ENCODE results near the gene PRUNE2. TPM values are rescaled to one million over a fixed set of nuclear protein-coding genes. Genes with fewer than 3 reads are reported as not detected.

PRUNE2 gene
- total RNA-seq, 4 donors from 2014 or later: 67.6 to 105 (median 95.6) TPM

DNA sequence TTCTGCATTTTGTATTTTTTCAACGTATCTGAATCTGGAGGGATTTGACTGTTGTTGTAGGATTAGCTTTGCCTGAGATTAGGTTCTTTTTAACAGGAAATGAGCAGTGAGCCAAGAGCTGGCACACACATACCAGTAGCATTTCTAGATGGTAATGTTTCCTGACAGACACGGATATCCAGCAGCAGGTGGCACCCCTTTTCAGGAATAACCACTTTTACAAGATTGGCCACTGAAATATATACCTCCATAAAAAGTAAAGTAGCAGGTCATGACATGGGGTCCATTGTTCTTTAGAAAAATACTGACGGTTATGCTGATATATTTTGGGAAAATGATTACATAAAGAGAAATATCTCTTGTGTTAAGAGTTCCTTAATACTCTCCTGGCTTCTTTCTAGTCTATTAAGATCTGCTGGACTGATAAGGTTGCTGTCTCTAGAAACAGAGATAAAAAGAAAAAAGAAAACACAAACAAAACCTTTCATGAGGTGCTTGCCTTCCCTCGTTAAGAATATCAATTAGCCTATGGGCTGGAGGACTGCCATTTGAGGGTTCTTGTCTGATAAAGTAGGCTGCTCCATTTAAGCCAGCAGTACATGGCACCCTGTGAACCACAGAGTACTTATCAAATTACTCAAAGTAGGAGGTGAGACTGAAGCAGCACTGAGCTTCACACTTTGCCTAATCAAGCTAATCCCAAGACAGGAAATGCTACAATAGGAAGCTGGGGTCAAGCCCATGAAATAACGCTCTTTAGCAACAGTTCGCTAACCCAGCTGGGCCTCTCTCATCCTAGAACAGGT is 243.2 kb downstream of the PRUNE2 start:
- intact Hi-C loops (cut with DNase I; ENCODE audit: low total_unique reads): no loop called here
- Histone ChIP-seq H3K4me1 (peaks cover 0 to 8% (median 2%) of the 10 kb centered on the region in 4 donors), H3K9me3 (no peaks in the 10 kb centered on the region), H3K27ac (no peak overlapping the region), H3K27me3 (no peaks in the 10 kb centered on the region), H3K4me3 (no peak overlapping the region), H3K36me3 (no peaks in the 10 kb centered on the region)
- no peak for TF ChIP-seq POLR2A (IDR thresholded peaks at IDR 0.05)
- TF ChIP-seq, protein P1, sequence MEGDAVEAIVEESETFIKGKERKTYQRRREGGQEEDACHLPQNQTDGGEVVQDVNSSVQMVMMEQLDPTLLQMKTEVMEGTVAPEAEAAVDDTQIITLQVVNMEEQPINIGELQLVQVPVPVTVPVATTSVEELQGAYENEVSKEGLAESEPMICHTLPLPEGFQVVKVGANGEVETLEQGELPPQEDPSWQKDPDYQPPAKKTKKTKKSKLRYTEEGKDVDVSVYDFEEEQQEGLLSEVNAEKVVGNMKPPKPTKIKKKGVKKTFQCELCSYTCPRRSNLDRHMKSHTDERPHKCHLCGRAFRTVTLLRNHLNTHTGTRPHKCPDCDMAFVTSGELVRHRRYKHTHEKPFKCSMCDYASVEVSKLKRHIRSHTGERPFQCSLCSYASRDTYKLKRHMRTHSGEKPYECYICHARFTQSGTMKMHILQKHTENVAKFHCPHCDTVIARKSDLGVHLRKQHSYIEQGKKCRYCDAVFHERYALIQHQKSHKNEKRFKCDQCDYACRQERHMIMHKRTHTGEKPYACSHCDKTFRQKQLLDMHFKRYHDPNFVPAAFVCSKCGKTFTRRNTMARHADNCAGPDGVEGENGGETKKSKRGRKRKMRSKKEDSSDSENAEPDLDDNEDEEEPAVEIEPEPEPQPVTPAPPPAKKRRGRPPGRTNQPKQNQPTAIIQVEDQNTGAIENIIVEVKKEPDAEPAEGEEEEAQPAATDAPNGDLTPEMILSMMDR (IDR thresholded peaks at IDR 0.05): peak in 3 of 5 experiments; percentile 6 to 19 (median 14)
- 0 to 38% methylated on average over 3 to 6 of the region's 6 CpGs for WGBS, 2 donors (ENCODE audit: low coverage in 1 of 2)
- DNase-seq: no peak
- in situ Hi-C loops (cut with MboI; ENCODE audit: low pct_ligation_motif_present in 1 of 4, low pct_unique_long_range_greater_than_20kb in 1 of 4, low sequenced_read_pairs in 3 of 4): no loop called here

DNA sequence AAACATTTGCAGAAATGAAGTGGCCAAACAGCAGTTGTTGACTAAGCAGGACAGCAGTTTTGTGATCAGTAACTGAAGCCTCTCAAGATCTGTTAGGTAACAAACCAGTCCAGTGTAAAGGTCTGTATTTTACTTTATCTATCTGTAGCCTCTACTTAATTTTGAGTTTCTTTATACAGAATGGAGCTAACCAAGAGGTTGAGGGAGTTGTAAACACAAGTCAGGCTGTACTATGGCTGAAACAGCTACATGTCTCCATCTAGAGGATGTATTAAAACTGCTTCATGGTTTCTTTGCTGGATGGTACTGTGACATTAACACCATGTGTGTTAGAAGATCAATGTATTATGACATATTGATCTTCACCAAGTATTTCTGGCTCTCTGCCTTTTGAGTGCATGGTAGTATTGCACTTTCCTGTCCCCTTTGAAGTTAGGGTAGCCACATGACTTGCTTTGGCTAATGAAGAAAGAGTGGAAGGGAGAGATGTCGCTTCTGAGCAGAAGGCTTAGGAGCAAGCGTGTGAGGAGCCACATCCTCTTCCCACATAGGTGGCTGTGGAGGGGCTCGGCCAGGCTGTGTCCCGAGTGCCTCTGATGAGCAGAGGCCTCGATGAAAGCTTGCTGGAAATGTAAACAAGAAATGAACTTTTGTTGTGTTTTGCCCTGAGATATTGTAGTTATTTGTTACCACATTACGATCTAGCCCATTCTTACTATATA is 247.2 kb downstream of the PRUNE2 start:
- Histone ChIP-seq H3K27me3 (no peaks in the 10 kb centered on the region), H3K4me3 (no peak overlapping the region), H3K4me1 (peaks cover 0 to 35% (median 8%) of the 10 kb centered on the region in 4 donors), H3K36me3 (no peaks in the 10 kb centered on the region), H3K9me3 (no peaks in the 10 kb centered on the region), H3K27ac (peak overlapping the region in 1 of 4 donors; percentile 24)
- DNase-seq: no peak
- WGBS, 2 donors (ENCODE audit: low coverage in 1 of 2): 50% methylated on average over 6 of the region's 6 CpGs; no CpG with 5 or more reads in 1 of the 2 donors
- TF ChIP-seq POLR2A (IDR thresholded peaks at IDR 0.05) (no peak), POLR2AphosphoS5 (IDR thresholded peaks at IDR 0.05) (no peak), EP300 (IDR thresholded peaks at IDR 0.05; ENCODE audit: low read depth) (no peak)
- TF ChIP-seq, protein P1 (IDR thresholded peaks at IDR 0.05): peak; percentile 29 to 72 (median 55)
- intact Hi-C loops (cut with DNase I; ENCODE audit: low total_unique reads) (no loop called here), in situ Hi-C loops (cut with MboI; ENCODE audit: low pct_ligation_motif_present in 1 of 4, low pct_unique_long_range_greater_than_20kb in 1 of 4, low sequenced_read_pairs in 3 of 4) (loop anchor here in 3 of 4 donors (5.0 to 10.0 kb wide), 3 partner anchors 206 to 254 kb away; no protein-coding TSS in a partner anchor)

DNA sequence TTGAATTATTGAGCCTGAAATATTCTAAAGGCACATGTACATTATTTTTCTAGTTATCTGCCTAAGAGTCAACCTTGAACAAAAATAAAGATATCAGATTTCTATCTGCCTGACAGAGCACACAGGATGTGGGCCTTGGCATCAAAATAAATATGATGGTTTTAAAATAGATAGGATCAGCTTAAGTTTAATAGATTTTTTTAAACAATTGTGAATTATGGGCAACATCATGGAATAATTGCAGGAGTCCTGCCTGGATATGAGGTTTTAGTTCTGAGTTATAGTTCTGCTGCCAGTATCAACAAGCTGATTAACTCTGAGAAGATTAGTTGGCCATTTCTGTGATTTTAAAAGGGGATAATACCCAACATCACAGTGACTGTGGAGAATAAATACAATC is 248.6 kb downstream of the PRUNE2 start:
- in situ Hi-C loops (cut with MboI; ENCODE audit: low pct_ligation_motif_present in 1 of 4, low pct_unique_long_range_greater_than_20kb in 1 of 4, low sequenced_read_pairs in 3 of 4): loop anchor here in 3 of 4 donors (5.0 to 10.0 kb wide), 3 partner anchors 205 to 252 kb away; no protein-coding TSS in a partner anchor
- Histone ChIP-seq H3K27me3 (no peaks in the 10 kb centered on the region), H3K36me3 (no peaks in the 10 kb centered on the region), H3K9me3 (no peaks in the 10 kb centered on the region), H3K27ac (no peak overlapping the region), H3K4me3 (no peak overlapping the region), H3K4me1 (peaks cover 0 to 36% (median 7%) of the 10 kb centered on the region in 4 donors)
- intact Hi-C loops (cut with DNase I; ENCODE audit: low total_unique reads): no loop called here
- TF ChIP-seq, protein P1 (IDR thresholded peaks at IDR 0.05): no peak
- TF ChIP-seq POLR2AphosphoS5 (IDR thresholded peaks at IDR 0.05): no peak
- no peak for TF ChIP-seq EP300 (IDR thresholded peaks at IDR 0.05; ENCODE audit: low read depth)
- no peak for TF ChIP-seq POLR2A (IDR thresholded peaks at IDR 0.05)
- DNase-seq: no peak

DNA sequence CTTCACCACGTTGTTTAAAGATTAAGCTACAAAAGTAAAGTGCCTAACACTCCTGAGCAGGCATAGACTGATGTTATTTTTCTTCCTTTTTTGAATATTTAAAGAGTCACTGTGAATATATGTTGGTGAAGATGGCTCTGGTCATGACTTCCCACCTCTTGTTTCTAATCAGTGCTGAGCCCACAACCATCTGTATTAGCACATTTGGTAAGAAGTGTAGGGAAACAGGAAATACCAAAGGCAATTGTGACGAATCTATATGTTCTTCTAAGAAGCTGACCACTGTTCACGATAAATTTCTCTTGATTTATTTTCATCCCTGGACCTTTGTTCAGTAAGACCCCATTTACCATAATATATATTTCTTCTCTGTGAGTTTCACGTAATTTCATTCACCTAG is 249.9 kb downstream of the PRUNE2 start:
- Histone ChIP-seq H3K4me3 (no peak overlapping the region), H3K36me3 (no peaks in the 10 kb centered on the region), H3K9me3 (no peaks in the 10 kb centered on the region), H3K27me3 (no peaks in the 10 kb centered on the region), H3K27ac (no peak overlapping the region), H3K4me1 (peaks cover 3 to 49% (median 16%) of the 10 kb centered on the region in 4 donors)
- TF ChIP-seq EP300 (IDR thresholded peaks at IDR 0.05; ENCODE audit: low read depth): no peak
- 71 to 75% methylated on average over 4 of the region's 4 CpGs for WGBS, 2 donors (ENCODE audit: low coverage in 1 of 2)
- intact Hi-C loops (cut with DNase I; ENCODE audit: low total_unique reads): no loop called here
- in situ Hi-C loops (cut with MboI; ENCODE audit: low pct_ligation_motif_present in 1 of 4, low pct_unique_long_range_greater_than_20kb in 1 of 4, low sequenced_read_pairs in 3 of 4): loop anchor here in 3 of 4 donors (5.0 to 10.0 kb wide), 3 partner anchors 204 to 251 kb away; no protein-coding TSS in a partner anchor
- DNase-seq: no peak

All from transverse colon (tissue), 4 donors.